OCI-LY1 (cell line): ENCODE measurements around the gene TGM1.

Experiments used
- H2AFZ ChIP-seq: fragments of 200-600 bp; sonication (generic), shearing (Covaris generic); 2 replicates; pipeline ENCODE4 v1.6.0; 2014; ENCODE audit warnings: antibody characterized with exemption, mild to moderate bottlenecking, low read length
- H3F3A ChIP-seq: fragments of 200-600 bp; sonication (generic), shearing (Covaris generic); 2 replicates; pipeline ENCODE4 v1.6.0; 2014; ENCODE audit warnings: mild to moderate bottlenecking, antibody characterized with exemption, low read length, moderate library complexity; ENCODE audit not compliant: insufficient read depth
- H3K27ac ChIP-seq: fragments of 200-600 bp; sonication (generic); 2 replicates; pipeline ENCODE4 v1.5.1; 2014; ENCODE audit warnings: low read length, mixed run types, mild to moderate bottlenecking, low read depth; ENCODE audit not compliant: poor library complexity, severe bottlenecking
- H3K27me3 ChIP-seq: fragments of 200-600 bp; sonication (generic); 2 replicates; pipeline ENCODE4 v1.6.0; 2014; ENCODE audit warnings: antibody characterized with exemption, mild to moderate bottlenecking, low read length, moderate library complexity; ENCODE audit not compliant: insufficient read depth
- H3K36me3 ChIP-seq: fragments of 200-600 bp; sonication (generic); 2 replicates; pipeline ENCODE4 v1.6.1; 2014; ENCODE audit warnings: mild to moderate bottlenecking, antibody characterized with exemption, low read length, moderate library complexity, mixed read lengths; ENCODE audit not compliant: insufficient read depth
- H3K4me1 ChIP-seq: fragments of 200-600 bp; sonication (generic); 2 replicates; pipeline ENCODE4 v1.5.1; 2014; ENCODE audit warnings: mild to moderate bottlenecking, low read length, moderate library complexity; ENCODE audit not compliant: insufficient read depth, severe bottlenecking
- H3K4me2 ChIP-seq: fragments of 200-600 bp; sonication (generic), shearing (Covaris generic); 2 replicates; pipeline ENCODE4 v1.6.1; 2014; ENCODE audit warnings: low read length
- H3K4me3 ChIP-seq: fragments of 200-600 bp; sonication (generic); 2 replicates; pipeline ENCODE4 v1.5.1; 2014; ENCODE audit warnings: low read length, low read depth, mild to moderate bottlenecking, mixed read lengths; ENCODE audit not compliant: poor library complexity, severe bottlenecking
- H3K79me2 ChIP-seq: fragments of 200-600 bp; shearing (Covaris generic); 2 replicates; pipeline ENCODE4 v1.6.1; 2016; ENCODE audit warnings: mixed run types, low read length, mixed read lengths; ENCODE audit not compliant: insufficient read depth
- H3K9ac ChIP-seq: fragments of 200-600 bp; sonication (generic), shearing (Covaris generic); 2 replicates; pipeline ENCODE4 v1.6.1; 2014; ENCODE audit warnings: mild to moderate bottlenecking, low read length, mixed read lengths
- H3K9me2 ChIP-seq: fragments of 200-600 bp; sonication (generic), shearing (Covaris generic); 2 replicates; pipeline ENCODE4 v1.6.1; 2014; ENCODE audit warnings: low read depth, mild to moderate bottlenecking, low read length, mixed read lengths
- H3K9me3 ChIP-seq: fragments of 200-600 bp; shearing (Covaris generic); 2 replicates; pipeline ENCODE4 v1.6.1; 2014; ENCODE audit warnings: low read length, mixed read lengths
- H4K20me1 ChIP-seq: fragments of 200-600 bp; sonication (generic), shearing (Covaris generic); 2 replicates; pipeline ENCODE4 v1.6.0; 2016; ENCODE audit warnings: mild to moderate bottlenecking, low read length; ENCODE audit not compliant: insufficient read depth
- CTCF ChIP-seq: fragments of 200-600 bp; sonication (generic), shearing (Covaris generic); IDR thresholded peaks from 2 replicates; pipeline ENCODE4 v1.5.1; 2017; ENCODE audit warnings: mild to moderate bottlenecking, antibody characterized with exemption, low read length, moderate library complexity, mixed read lengths
- EZH2 ChIP-seq: fragments of 200-600 bp; sonication (generic), shearing (Covaris generic); IDR thresholded peaks from 2 replicates; pipeline ENCODE4 v1.8.0; 2017; ENCODE audit warnings: borderline replicate concordance, mixed run types, mild to moderate bottlenecking, antibody characterized with exemption, low read length, moderate library complexity, mixed read lengths

The TGM1 gene

DNA sequence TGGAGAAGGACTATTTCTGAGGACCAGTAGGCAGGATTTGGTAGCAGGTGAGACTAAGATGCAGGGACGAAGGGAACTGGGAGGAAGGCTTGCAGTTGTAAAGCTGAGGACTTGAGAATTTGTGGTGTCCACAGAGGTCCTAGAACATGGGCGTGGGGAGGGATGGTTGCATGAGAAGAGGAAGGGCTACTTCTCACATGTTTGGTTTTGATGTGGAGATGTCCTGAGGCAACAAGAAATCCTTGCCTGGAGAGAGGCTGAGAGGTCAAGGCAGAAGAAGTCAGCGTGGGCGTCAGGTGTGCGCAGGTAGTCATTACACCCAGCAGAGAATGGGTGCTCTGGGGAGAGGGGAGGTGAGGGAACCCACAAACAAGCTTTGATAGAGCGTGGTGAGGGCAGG, 14.1 kb upstream of the TGM1 start:
- Histone ChIP-seq H3K9me2 (no peaks in the 10 kb centered on the region), H3K27me3 (no peaks in the 10 kb centered on the region), H3K36me3 (no peaks in the 10 kb centered on the region), H3K4me2 (no peak overlapping the region), H3K4me3 (no peak overlapping the region), H3K9me3 (no peaks in the 10 kb centered on the region), H3F3A (no peaks in the 10 kb centered on the region), H2AFZ (no peak overlapping the region), H3K4me1 (peaks cover 45% of the 10 kb centered on the region), H3K27ac (no peak overlapping the region), H3K79me2 (no peaks in the 10 kb centered on the region), H3K9ac (no peak overlapping the region), H4K20me1 (no peaks in the 10 kb centered on the region)
- TF ChIP-seq CTCF (no peak), EZH2 (no peak)

- no peak overlapping the region; the same call in 1 of the 2 replicates for H3K9ac ChIP-seq
- H3K4me3 ChIP-seq = no peak overlapping the region
Measured at GRCh38 chr14:24274101-24274543, 11.1 kb upstream of the TGM1 start.

DNA sequence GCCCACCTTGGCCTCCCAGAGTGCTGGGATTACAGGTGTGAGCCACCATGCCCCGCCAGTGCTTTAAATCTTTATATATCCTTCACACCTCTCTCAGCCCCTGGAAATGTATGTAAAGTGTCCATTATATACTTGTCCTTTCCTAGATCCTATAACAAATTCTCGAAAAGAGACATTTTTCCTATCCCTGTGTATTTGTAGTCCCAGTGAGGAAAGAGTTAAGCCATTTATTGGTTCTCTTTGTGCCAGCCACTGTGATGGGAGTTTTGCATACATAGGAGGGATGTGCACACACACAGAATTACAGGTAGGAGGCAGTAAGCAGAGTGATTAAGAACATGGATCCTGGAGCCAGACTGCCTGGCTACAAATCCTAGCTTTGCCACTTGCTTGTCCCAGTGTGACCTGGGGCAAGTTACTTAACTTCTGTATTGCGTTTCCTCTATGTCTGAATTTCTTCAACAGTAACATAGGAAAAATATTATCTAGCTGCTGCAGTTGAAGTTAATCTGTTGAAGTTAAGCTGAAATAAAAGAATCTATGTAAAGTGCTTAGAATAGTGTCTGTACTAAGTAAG, 10.5 kb upstream of the TGM1 start:
- peak overlapping the region; percentile 58 for H3K27ac ChIP-seq
- H3K9me3 ChIP-seq = no peaks in the 10 kb centered on the region
- TF ChIP-seq CTCF (peak; percentile 20; the same call in 1 of the 2 replicates), EZH2 (no peak)
- no peak overlapping the region for H3K4me3 ChIP-seq
- no peaks in the 10 kb centered on the region for H3K27me3 ChIP-seq
- no peaks in the 10 kb centered on the region for H3F3A ChIP-seq
- H4K20me1 ChIP-seq = no peaks in the 10 kb centered on the region
- H3K4me1 ChIP-seq = peaks cover 53% of the 10 kb centered on the region
- H2AFZ ChIP-seq = no peak overlapping the region
- H3K4me2 ChIP-seq = no peak overlapping the region; the same call in 1 of the 2 replicates
- H3K9ac ChIP-seq = no peak overlapping the region
- H3K79me2 ChIP-seq = no peaks in the 10 kb centered on the region
- H3K9me2 ChIP-seq = no peaks in the 10 kb centered on the region
- no peaks in the 10 kb centered on the region for H3K36me3 ChIP-seq

More at GRCh38 chr14:24274101-24274543, 11.1 kb upstream of the TGM1 start:
- H3K9me3 ChIP-seq = no peaks in the 10 kb centered on the region
- no peaks in the 10 kb centered on the region for H3K9me2 ChIP-seq
- H3K27me3 ChIP-seq = no peaks in the 10 kb centered on the region
- H4K20me1 ChIP-seq = no peaks in the 10 kb centered on the region
- H2AFZ ChIP-seq = no peak overlapping the region
- H3F3A ChIP-seq = no peaks in the 10 kb centered on the region
- H3K4me2 ChIP-seq = no peak overlapping the region; the same call in 1 of the 2 replicates
- H3K36me3 ChIP-seq = no peaks in the 10 kb centered on the region
- peak overlapping the region; percentile 58 for H3K27ac ChIP-seq
- peaks cover 55% of the 10 kb centered on the region for H3K4me1 ChIP-seq
- H3K79me2 ChIP-seq = no peaks in the 10 kb centered on the region
- TF ChIP-seq CTCF = no peak
- no peak for TF ChIP-seq EZH2
